Measurements from ENCODE around the gene ATP11A. TPM values are rescaled to one million over a fixed set of nuclear protein-coding genes. Genes with fewer than 3 reads are reported as not detected.

Gene ATP11A
- total and polyA plus RNA-seq, 10 of the 15 experiments (the other 5 are each of a cell fraction or from before 2014, with no cell fraction given), result 1.4 to 69.6 (median 14.4) TPM

DNA sequence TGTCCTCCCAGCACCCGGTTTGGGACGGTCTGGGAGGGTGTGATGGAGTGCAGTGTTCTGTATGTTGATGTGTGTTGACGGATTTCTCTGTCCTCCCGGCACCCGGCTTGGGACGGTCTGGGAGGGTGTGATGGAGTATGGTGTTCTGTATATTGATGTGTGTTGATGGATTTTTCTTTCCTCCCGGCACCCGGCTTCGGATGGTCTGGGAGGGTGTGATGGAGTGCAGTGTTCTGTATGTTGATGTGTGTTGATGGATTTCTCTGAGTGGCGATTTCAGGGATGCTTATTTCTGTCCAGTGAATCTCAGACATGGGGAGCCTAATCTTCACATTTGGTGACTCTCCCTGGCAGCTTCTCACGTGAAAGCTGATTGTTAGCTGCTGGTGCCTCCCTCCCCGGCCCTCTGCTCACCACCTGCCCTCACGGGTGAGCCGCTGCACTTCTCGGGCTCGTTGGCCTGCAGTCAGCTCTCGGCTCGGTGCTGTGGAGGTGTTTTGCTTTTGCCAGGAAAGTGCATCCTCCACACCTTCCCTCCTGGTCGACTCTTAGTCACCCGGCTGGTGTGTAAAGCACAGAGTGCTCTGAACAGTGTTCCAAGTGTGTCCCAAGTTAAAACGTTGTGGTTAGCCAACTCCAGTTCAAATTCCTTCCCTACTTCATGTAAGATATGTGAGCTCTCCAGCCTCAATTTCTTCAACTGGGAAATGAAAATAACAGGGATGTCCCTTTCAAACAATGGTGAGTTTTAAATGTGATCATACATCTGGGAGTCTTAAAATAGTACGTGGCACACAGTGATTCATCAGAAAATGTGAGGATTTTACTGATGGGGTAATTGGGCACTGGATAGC is 54.6 kb downstream of the ATP11A start:
- RAD21 ChIA-PET (ENCODE audit: unreplicated experiment), result no interaction called here
- TF ChIP-seq SMAD5 (IDR thresholded peaks at IDR 0.05; ENCODE audit: low read depth), result no peak
- TF ChIP-seq, protein P1, sequence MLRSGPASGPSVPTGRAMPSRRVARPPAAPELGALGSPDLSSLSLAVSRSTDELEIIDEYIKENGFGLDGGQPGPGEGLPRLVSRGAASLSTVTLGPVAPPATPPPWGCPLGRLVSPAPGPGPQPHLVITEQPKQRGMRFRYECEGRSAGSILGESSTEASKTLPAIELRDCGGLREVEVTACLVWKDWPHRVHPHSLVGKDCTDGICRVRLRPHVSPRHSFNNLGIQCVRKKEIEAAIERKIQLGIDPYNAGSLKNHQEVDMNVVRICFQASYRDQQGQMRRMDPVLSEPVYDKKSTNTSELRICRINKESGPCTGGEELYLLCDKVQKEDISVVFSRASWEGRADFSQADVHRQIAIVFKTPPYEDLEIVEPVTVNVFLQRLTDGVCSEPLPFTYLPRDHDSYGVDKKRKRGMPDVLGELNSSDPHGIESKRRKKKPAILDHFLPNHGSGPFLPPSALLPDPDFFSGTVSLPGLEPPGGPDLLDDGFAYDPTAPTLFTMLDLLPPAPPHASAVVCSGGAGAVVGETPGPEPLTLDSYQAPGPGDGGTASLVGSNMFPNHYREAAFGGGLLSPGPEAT (IDR thresholded peaks at IDR 0.05; ENCODE audit: low read depth), result no peak
- TF ChIP-seq, protein P2, sequence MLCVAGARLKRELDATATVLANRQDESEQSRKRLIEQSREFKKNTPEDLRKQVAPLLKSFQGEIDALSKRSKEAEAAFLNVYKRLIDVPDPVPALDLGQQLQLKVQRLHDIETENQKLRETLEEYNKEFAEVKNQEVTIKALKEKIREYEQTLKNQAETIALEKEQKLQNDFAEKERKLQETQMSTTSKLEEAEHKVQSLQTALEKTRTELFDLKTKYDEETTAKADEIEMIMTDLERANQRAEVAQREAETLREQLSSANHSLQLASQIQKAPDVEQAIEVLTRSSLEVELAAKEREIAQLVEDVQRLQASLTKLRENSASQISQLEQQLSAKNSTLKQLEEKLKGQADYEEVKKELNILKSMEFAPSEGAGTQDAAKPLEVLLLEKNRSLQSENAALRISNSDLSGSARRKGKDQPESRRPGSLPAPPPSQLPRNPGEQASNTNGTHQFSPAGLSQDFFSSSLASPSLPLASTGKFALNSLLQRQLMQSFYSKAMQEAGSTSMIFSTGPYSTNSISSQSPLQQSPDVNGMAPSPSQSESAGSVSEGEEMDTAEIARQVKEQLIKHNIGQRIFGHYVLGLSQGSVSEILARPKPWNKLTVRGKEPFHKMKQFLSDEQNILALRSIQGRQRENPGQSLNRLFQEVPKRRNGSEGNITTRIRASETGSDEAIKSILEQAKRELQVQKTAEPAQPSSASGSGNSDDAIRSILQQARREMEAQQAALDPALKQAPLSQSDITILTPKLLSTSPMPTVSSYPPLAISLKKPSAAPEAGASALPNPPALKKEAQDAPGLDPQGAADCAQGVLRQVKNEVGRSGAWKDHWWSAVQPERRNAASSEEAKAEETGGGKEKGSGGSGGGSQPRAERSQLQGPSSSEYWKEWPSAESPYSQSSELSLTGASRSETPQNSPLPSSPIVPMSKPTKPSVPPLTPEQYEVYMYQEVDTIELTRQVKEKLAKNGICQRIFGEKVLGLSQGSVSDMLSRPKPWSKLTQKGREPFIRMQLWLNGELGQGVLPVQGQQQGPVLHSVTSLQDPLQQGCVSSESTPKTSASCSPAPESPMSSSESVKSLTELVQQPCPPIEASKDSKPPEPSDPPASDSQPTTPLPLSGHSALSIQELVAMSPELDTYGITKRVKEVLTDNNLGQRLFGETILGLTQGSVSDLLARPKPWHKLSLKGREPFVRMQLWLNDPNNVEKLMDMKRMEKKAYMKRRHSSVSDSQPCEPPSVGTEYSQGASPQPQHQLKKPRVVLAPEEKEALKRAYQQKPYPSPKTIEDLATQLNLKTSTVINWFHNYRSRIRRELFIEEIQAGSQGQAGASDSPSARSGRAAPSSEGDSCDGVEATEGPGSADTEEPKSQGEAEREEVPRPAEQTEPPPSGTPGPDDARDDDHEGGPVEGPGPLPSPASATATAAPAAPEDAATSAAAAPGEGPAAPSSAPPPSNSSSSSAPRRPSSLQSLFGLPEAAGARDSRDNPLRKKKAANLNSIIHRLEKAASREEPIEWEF (IDR thresholded peaks at IDR 0.05; ENCODE audit: insufficient replicate concordance, low read depth, low read length), result no peak
- TF ChIP-seq RAD51 (IDR thresholded peaks at IDR 0.05), result no peak
- no peak for TF ChIP-seq SPI1 (IDR thresholded peaks at IDR 0.05; ENCODE audit: borderline replicate concordance, insufficient read depth, low read depth, low read length)
- no peak for TF ChIP-seq ETV6 (conservative IDR thresholded peaks at IDR 0.05 in 1 of 2, IDR thresholded peaks at IDR 0.05 in 1 of 2; ENCODE audit: borderline replicate concordance in 1 of 2, low read depth in 1 of 2)
- TF ChIP-seq MTA2 (IDR thresholded peaks at IDR 0.05; ENCODE audit: low read depth), result no peak
- no peak for TF ChIP-seq STAT1 (conservative IDR thresholded peaks at IDR 0.05)
- no peak for TF ChIP-seq RFX5 (IDR thresholded peaks at IDR 0.05; ENCODE audit: low read depth, low read length)
- no peak for TF ChIP-seq JUND (IDR thresholded peaks at IDR 0.05; ENCODE audit: low read depth, low read length)
- TF ChIP-seq BCL3 (IDR thresholded peaks at IDR 0.05; ENCODE audit: borderline replicate concordance, insufficient read depth, low read depth, low read length, poor library complexity, severe bottlenecking), result no peak
- TF ChIP-seq, protein P3, sequence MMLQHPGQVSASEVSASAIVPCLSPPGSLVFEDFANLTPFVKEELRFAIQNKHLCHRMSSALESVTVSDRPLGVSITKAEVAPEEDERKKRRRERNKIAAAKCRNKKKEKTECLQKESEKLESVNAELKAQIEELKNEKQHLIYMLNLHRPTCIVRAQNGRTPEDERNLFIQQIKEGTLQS (IDR thresholded peaks at IDR 0.05; ENCODE audit: borderline replicate concordance, extremely low read depth, low read depth, low read length), result no peak
- no peak for TF ChIP-seq SMARCA5 (IDR thresholded peaks at IDR 0.05)
- no peak for TF ChIP-seq CREB1 (IDR thresholded peaks at IDR 0.05; ENCODE audit: low read depth)

More for the DNA sequence above, 54.6 kb downstream of the ATP11A start:
- Histone ChIP-seq H3K4me1 (ENCODE audit: control insufficient read depth, insufficient read depth, low read length) (no peaks in the 10 kb centered on the region), H3K79me2 (ENCODE audit: control insufficient read depth, insufficient read depth, low read length) (peaks cover 6% of the 10 kb centered on the region), H4K20me1 (ENCODE audit: control insufficient read depth, insufficient read depth) (no peaks in the 10 kb centered on the region), H3K36me3 (ENCODE audit: control insufficient read depth in 2 of 2, insufficient read depth in 2 of 2, low read length in 1 of 2) (no peaks in the 10 kb centered on the region), H3K4me3 (no peak overlapping the region), H3K9ac (ENCODE audit: control insufficient read depth, insufficient read depth, low read length) (no peak overlapping the region), H3K27ac (ENCODE audit: control insufficient read depth, insufficient read depth) (no peak overlapping the region), H3K4me2 (ENCODE audit: control insufficient read depth, insufficient read depth) (no peak overlapping the region), H2AFZ (ENCODE audit: control insufficient read depth, low read depth, low read length) (no peak overlapping the region), H3K9me3 (replicated peaks; ENCODE audit: control insufficient read depth, insufficient read depth, low read length) (no peaks in the 10 kb centered on the region), H3K27me3 (replicated peaks in 1 of 2; ENCODE audit: control insufficient read depth in 2 of 2, insufficient read depth in 2 of 2, low read length in 1 of 2) (no peaks in the 10 kb centered on the region)
- ATAC-seq (no peak), DNase-seq (ENCODE audit: low read depth, low spot score) (no peak), FAIRE-seq (no peak)
- ChIA-PET POLR2A (interaction anchor here (0.6 kb wide), 1 partner anchor 644 kb away, joined by 3 read pairs; no protein-coding TSS in a partner anchor), SMC1A (ENCODE audit: uncharacterized antibody, unreplicated experiment) (interaction anchor here (1.2 kb wide), 2 partner anchors 50 to 86 kb away, joined by 3 read pairs; no protein-coding TSS in a partner anchor), CTCF (interaction anchor here (1.4 kb wide), 1 partner anchor 11 kb away, joined by 4 read pairs; no protein-coding TSS in a partner anchor)
- BruUV-seq (replicated peaks), result no TSS peak
- intact Hi-C loops (cut with micrococcal nuclease; ENCODE audit: unreplicated experiment), result no loop called here
- 80% methylated on average over 22 of the region's 22 CpGs for WGBS (ENCODE audit: insufficient coverage, insufficient replicate concordance, low lambda C conversion rate, missing lambda C conversion rate)
- in situ Hi-C loops (cut with MboI), result no loop called here

Measured in GM12878 (cell line).